GM12878 (cell line): Measurements from ENCODE around the gene MAP4. TPM values are rescaled to one million over a fixed set of nuclear protein-coding genes. Genes with fewer than 3 reads are reported as not detected.

Experiments
- ATAC-seq: fragments of 200-7000 bp; cut with Tn5 transposase; 3 replicates; pipeline ENCODE4 v1.9.1; 2020; ENCODE audit warnings: mild to moderate bottlenecking, moderate library complexity
- BruUV-seq: library from RNA; stranded (reverse); fragments of 400-500 nt; replicated peaks from 2 replicates; lab custom pipeline; 2021; lab: Mats Ljungman, UMichigan
- CTCF ChIA-PET: fragments of 300-600 bp; sonication (Branson Sonifier 250); formaldehyde crosslinking; extraction: SDS; loops from one replicate; lab custom pipeline; 2021; ENCODE audit warnings: inconsistent platforms; lab: Yijun Ruan, JAX
- POLR2A ChIA-PET: fragments of 350-600 bp; formaldehyde crosslinking; extraction: SDS; loops from one replicate; lab custom pipeline; 2021; ENCODE audit warnings: inconsistent platforms; lab: Charles Lee
- RAD21 ChIA-PET: fragments of 300-600 bp; sonication (Branson Sonifier 250); formaldehyde crosslinking; loops from one replicate; lab custom pipeline; 2023; ENCODE audit warnings: antibody characterized with exemption; ENCODE audit not compliant: unreplicated experiment; lab: Charles Lee
- SMC1A ChIA-PET: fragments of 300-600 bp; sonication (Branson Sonifier 250); formaldehyde crosslinking; loops from one replicate; lab custom pipeline; 2023; ENCODE audit not compliant: unreplicated experiment, uncharacterized antibody; lab: Charles Lee
- DNase-seq: peaks from one replicate; pipeline ENCODE4 v3.0.0-alpha.2; 2011; ENCODE audit warnings: low read depth, low spot score
- FAIRE-seq: peaks from 3 replicates; lab custom pipeline; 2011; peaks lifted over from hg19 to GRCh38; lab: Jason Lieb, UNC
- H2AFZ ChIP-seq: 2 replicates; pipeline ENCODE4 v1.6.0; 2011; ENCODE audit warnings: low read depth, low read length, control low read depth; ENCODE audit not compliant: control insufficient read depth
- H3K27ac ChIP-seq: 2 replicates; pipeline ENCODE4 v1.5.1; 2011; ENCODE audit warnings: control low read depth; ENCODE audit not compliant: control insufficient read depth, insufficient read depth
- H3K27me3 ChIP-seq, 2 experiments: replicated peaks in 1 of 2; 2 replicates each; pipeline versions ENCODE4 v1.6.0 to v1.6.1; 2011; ENCODE audit warnings: low read length in 1 of 2; ENCODE audit not compliant: control insufficient read depth in 2 of 2, insufficient read depth in 2 of 2
- H3K36me3 ChIP-seq, 2 experiments: 2 replicates each; pipeline ENCODE4 v1.5.1; 2011; ENCODE audit warnings: low read length in 1 of 2; ENCODE audit not compliant: control insufficient read depth in 2 of 2, insufficient read depth in 2 of 2
- H3K4me1 ChIP-seq: 2 replicates; pipeline ENCODE4 v1.6.1; 2011; ENCODE audit warnings: mild to moderate bottlenecking, low read length, moderate library complexity, mixed read lengths; ENCODE audit not compliant: control insufficient read depth, insufficient read depth
- H3K4me2 ChIP-seq: 2 replicates; pipeline ENCODE4 v1.6.0; 2011; ENCODE audit warnings: control low read depth; ENCODE audit not compliant: control insufficient read depth, insufficient read depth
- H3K4me3 ChIP-seq: fragments of 200-600 bp; sonication (generic); 2 replicates; pipeline ENCODE4 v1.5.1; 2016
- H3K79me2 ChIP-seq: 2 replicates; pipeline ENCODE4 v1.6.0; 2011; ENCODE audit warnings: low read length; ENCODE audit not compliant: control insufficient read depth, insufficient read depth
- H3K9ac ChIP-seq: 2 replicates; pipeline ENCODE4 v1.8.0; 2011; ENCODE audit warnings: low read length, control low read depth, mixed read lengths; ENCODE audit not compliant: control insufficient read depth, insufficient read depth
- H3K9me3 ChIP-seq: replicated peaks from 3 replicates; pipeline ENCODE4 v1.5.1; 2011; ENCODE audit warnings: mild to moderate bottlenecking, low read length; ENCODE audit not compliant: control insufficient read depth, insufficient read depth
- H4K20me1 ChIP-seq: 2 replicates; pipeline ENCODE4 v1.6.0; 2011; ENCODE audit not compliant: control insufficient read depth, insufficient read depth
- CHD2 ChIP-seq: IDR thresholded peaks from 2 replicates; pipeline ENCODE4 v1.6.1; 2011; ENCODE audit warnings: low read depth, low read length, improper control_type of control experiment, borderline replicate concordance
- CHD4 ChIP-seq: fragments of 200-600 bp; sonication (generic); IDR thresholded peaks from 2 replicates; pipeline ENCODE4 v1.6.1; 2016; ENCODE audit warnings: mild to moderate bottlenecking
- GATAD2B ChIP-seq: fragments of 450-650 bp; conservative IDR thresholded peaks from 2 replicates; pipeline ENCODE4 v1.6.1; 2017; ENCODE audit warnings: low read depth, mild to moderate bottlenecking, moderate library complexity
- KLF5 ChIP-seq: fragments of 450-650 bp; IDR thresholded peaks from 2 replicates; pipeline ENCODE4 v1.6.1; 2014; ENCODE audit warnings: mild to moderate bottlenecking; ENCODE audit not compliant: partially characterized antibody
- MTA3 ChIP-seq: IDR thresholded peaks from 2 replicates; pipeline ENCODE4 v1.6.1; 2012; ENCODE audit warnings: low read length, inconsistent platforms, borderline replicate concordance
- MYC ChIP-seq: IDR thresholded peaks from 2 replicates; pipeline ENCODE4 v1.6.1; 2011; ENCODE audit warnings: mild to moderate bottlenecking, low read length, moderate library complexity, inconsistent platforms; ENCODE audit not compliant: insufficient read depth, insufficient replicate concordance, insufficient read length, severe bottlenecking
- PAX8 ChIP-seq: fragments of 450-650 bp; IDR thresholded peaks from 2 replicates; pipeline ENCODE4 v1.6.1; 2017; ENCODE audit warnings: mild to moderate bottlenecking, moderate library complexity
- POLR2A ChIP-seq: IDR thresholded peaks from 2 replicates; pipeline ENCODE4 v1.6.1; 2011; ENCODE audit warnings: low read depth, mild to moderate bottlenecking, low read length
- POLR2AphosphoS2 ChIP-seq: IDR thresholded peaks from 2 replicates; pipeline ENCODE4 v1.6.1; 2011; ENCODE audit warnings: low read depth, mild to moderate bottlenecking, low read length, improper control_type of control experiment, moderate library complexity
- TAF1 ChIP-seq: IDR thresholded peaks from 2 replicates; pipeline ENCODE4 v1.6.1; 2011; ENCODE audit warnings: mild to moderate bottlenecking, low read depth, low read length, borderline replicate concordance
- USF1 ChIP-seq: IDR thresholded peaks from 2 replicates; pipeline ENCODE4 v1.6.1; 2011; ENCODE audit warnings: borderline replicate concordance, low read depth, mild to moderate bottlenecking, moderate library complexity, mixed read lengths, low read length; ENCODE audit not compliant: insufficient read depth; ENCODE audit errors: extremely low read length
- WGBS: methylation state at CpG from one replicate; pipeline ENCODE4 v1.1.6; 2016; ENCODE audit warnings: low lambda C conversion rate; ENCODE audit not compliant: insufficient replicate concordance, insufficient coverage; ENCODE audit errors: missing lambda C conversion rate; 5-methylcytosine and 5-hydroxymethylcytosine counted together
- in situ Hi-C: fragments of 300-500 bp; cut with MboI; formaldehyde crosslinking; loops from 9 replicates; pipeline ENCODE4 v1.14.3; 2018; ENCODE audit warnings: mixed read lengths
- intact Hi-C: fragments of 100-400 bp; cut with micrococcal nuclease; formaldehyde crosslinking; loops from one replicate; pipeline ENCODE4 v1.14.2; 2022; ENCODE audit not compliant: unreplicated experiment
- polyA plus RNA-seq, 11 experiments: library from polyadenylated mRNA; depleted of rRNA in 4 of 11; unstranded in 6 of 11; stranded (reverse) in 5 of 11; fragments of >200 nt; fragmentation: Nextera tagmentation in 4 of 11; fragmentation: Illumina TruSeq in 1 of 11; extraction: Ambion mirVana in 4 of 11; extraction: Trizol in 1 of 11; gene quantifications; 1 replicate in 1 of 11; 2 replicates in 10 of 11; pipeline versions ENCODE4 v1.2.1 to v1.2.3, GENCODE V29; 2011 to 2016; ENCODE audit warnings: inconsistent platforms in 2 of 11, missing spikeins in 2 of 11, low read depth in 1 of 11
- total RNA-seq, 4 experiments: library from RNA; depleted of rRNA in 3 of 4; stranded (reverse); fragments of >200 nt in 3 of 4; fragmentation: Illumina TruSeq in 1 of 4; extraction: Trizol in 1 of 4; gene quantifications; 2 replicates each; pipeline versions ENCODE4 v1.2.1 to v1.2.3, GENCODE V29; 2013 to 2021
- TF ChIP-seq, protein P1 (sequence below): fragments of 450-650 bp; conservative IDR thresholded peaks from 2 replicates; pipeline ENCODE4 v1.6.1; 2017; ENCODE audit warnings: mild to moderate bottlenecking, moderate library complexity
- TF ChIP-seq, protein P2 (sequence below): fragments of 450-650 bp; IDR thresholded peaks from 2 replicates; pipeline ENCODE4 v1.6.1; 2014; ENCODE audit warnings: mild to moderate bottlenecking

Gene MAP4
- total and polyA plus RNA-seq, 10 of the 15 experiments (the other 5 are each of a cell fraction or from before 2014, with no cell fraction given) = 22.2 to 145 (median 47.2) TPM

DNA sequence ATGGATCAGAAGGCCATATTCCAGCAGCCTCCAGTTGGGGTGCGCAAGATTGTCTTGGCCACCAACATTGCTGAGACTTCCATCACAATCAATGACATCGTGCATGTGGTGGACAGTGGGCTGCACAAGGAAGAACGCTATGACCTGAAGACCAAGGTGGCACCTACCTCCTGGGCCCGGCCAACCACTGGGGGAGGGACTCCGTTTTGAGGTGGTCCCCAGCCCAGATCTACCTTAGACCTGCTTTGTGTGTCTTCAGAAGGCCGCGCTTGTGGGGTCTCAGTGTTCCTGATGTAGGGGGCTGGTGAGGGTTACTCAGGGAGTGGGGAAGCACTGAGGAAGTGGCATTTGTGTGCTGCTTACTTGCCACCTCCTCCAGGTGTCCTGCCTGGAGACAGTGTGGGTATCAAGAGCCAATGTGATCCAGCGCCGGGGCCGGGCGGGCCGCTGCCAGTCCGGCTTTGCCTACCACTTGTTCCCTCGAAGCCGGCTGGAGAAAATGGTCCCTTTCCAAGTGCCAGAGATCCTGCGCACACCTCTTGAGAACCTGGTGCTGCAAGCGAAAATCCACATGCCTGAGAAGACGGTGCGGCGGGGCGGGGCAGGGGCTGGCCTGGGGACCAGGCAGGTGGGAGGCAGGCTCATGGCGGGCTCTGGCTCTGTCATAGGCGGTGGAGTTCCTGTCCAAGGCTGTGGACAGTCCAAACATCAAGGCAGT, 168.3 kb downstream of the MAP4 start:
- H3K9ac ChIP-seq = no peak overlapping the region
- ATAC-seq (no peak), DNase-seq (no peak), FAIRE-seq (no peak)
- TF ChIP-seq GATAD2B (no peak), USF1 (no peak), POLR2A (peak; percentile 27), MYC (no peak)
- H3K36me3 ChIP-seq = peaks cover 25 to 59% of the 10 kb centered on the region in 2 experiments
- ChIA-PET SMC1A (no interaction called here), CTCF (no interaction called here), POLR2A (no interaction called here), RAD21 (no interaction called here)
- no peak overlapping the region for H3K4me2 ChIP-seq
- H3K4me3 ChIP-seq = no peak overlapping the region
- intact Hi-C loops = no loop called here
- H4K20me1 ChIP-seq = no peaks in the 10 kb centered on the region
- in situ Hi-C loops = no loop called here
- no TSS peak for BruUV-seq
- no peaks in the 10 kb centered on the region for H3K79me2 ChIP-seq
- H2AFZ ChIP-seq = no peak overlapping the region
- H3K9me3 ChIP-seq = no peaks in the 10 kb centered on the region
- WGBS = 96% methylated on average over 23 of the region's 23 CpGs
- H3K27me3 ChIP-seq = no peaks in the 10 kb centered on the region
- no peaks in the 10 kb centered on the region for H3K4me1 ChIP-seq
- H3K27ac ChIP-seq = no peak overlapping the region

GRCh38 chr3:47847260-47847659, 169.0 kb downstream of the MAP4 start:
- H3K4me3 ChIP-seq = no peak overlapping the region
- FAIRE-seq (no peak), DNase-seq (no peak), ATAC-seq (no peak)
- H2AFZ ChIP-seq = no peak overlapping the region
- in situ Hi-C loops (no loop called here), intact Hi-C loops (no loop called here)
- H3K27ac ChIP-seq = no peak overlapping the region
- ChIA-PET CTCF (no interaction called here), RAD21 (no interaction called here), POLR2A (no interaction called here), SMC1A (no interaction called here)
- WGBS = 97% methylated on average over 11 of the region's 11 CpGs
- peaks cover 30 to 64% of the 10 kb centered on the region in 2 experiments for H3K36me3 ChIP-seq
- H3K27me3 ChIP-seq = no peaks in the 10 kb centered on the region
- no peaks in the 10 kb centered on the region for H3K4me1 ChIP-seq
- H4K20me1 ChIP-seq = no peaks in the 10 kb centered on the region
- no peak overlapping the region for H3K4me2 ChIP-seq
- H3K79me2 ChIP-seq = no peaks in the 10 kb centered on the region
- BruUV-seq = no TSS peak
- no peaks in the 10 kb centered on the region for H3K9me3 ChIP-seq
- H3K9ac ChIP-seq = no peak overlapping the region
- no peak for TF ChIP-seq TAF1
- TF ChIP-seq, protein P1, sequence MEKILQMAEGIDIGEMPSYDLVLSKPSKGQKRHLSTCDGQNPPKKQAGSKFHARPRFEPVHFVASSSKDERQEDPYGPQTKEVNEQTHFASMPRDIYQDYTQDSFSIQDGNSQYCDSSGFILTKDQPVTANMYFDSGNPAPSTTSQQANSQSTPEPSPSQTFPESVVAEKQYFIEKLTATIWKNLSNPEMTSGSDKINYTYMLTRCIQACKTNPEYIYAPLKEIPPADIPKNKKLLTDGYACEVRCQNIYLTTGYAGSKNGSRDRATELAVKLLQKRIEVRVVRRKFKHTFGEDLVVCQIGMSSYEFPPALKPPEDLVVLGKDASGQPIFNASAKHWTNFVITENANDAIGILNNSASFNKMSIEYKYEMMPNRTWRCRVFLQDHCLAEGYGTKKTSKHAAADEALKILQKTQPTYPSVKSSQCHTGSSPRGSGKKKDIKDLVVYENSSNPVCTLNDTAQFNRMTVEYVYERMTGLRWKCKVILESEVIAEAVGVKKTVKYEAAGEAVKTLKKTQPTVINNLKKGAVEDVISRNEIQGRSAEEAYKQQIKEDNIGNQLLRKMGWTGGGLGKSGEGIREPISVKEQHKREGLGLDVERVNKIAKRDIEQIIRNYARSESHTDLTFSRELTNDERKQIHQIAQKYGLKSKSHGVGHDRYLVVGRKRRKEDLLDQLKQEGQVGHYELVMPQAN = no peak
- no peak for TF ChIP-seq MTA3
- no peak for TF ChIP-seq CHD2
- TF ChIP-seq, protein P2, sequence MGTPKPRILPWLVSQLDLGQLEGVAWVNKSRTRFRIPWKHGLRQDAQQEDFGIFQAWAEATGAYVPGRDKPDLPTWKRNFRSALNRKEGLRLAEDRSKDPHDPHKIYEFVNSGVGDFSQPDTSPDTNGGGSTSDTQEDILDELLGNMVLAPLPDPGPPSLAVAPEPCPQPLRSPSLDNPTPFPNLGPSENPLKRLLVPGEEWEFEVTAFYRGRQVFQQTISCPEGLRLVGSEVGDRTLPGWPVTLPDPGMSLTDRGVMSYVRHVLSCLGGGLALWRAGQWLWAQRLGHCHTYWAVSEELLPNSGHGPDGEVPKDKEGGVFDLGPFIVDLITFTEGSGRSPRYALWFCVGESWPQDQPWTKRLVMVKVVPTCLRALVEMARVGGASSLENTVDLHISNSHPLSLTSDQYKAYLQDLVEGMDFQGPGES = no peak
- no peak for TF ChIP-seq CHD4
- TF ChIP-seq KLF5 = no peak
- TF ChIP-seq POLR2AphosphoS2 = no peak
- no peak for TF ChIP-seq PAX8
